GM19023 (cell line): Measurements from ENCODE around the gene ONECUT2.

Source experiments
- ATAC-seq: cut with Tn5 transposase; IDR thresholded peaks from one replicate; pipeline ENCODE4 v1.9.1; 2021; ENCODE audit warnings: mild to moderate bottlenecking, moderate library complexity; ENCODE audit not compliant: unreplicated experiment

The ONECUT2 gene

GRCh38 chr18:57431002-57431382 is 4.2 kb upstream of the ONECUT2 start:
- ATAC-seq, result no peak

DNA sequence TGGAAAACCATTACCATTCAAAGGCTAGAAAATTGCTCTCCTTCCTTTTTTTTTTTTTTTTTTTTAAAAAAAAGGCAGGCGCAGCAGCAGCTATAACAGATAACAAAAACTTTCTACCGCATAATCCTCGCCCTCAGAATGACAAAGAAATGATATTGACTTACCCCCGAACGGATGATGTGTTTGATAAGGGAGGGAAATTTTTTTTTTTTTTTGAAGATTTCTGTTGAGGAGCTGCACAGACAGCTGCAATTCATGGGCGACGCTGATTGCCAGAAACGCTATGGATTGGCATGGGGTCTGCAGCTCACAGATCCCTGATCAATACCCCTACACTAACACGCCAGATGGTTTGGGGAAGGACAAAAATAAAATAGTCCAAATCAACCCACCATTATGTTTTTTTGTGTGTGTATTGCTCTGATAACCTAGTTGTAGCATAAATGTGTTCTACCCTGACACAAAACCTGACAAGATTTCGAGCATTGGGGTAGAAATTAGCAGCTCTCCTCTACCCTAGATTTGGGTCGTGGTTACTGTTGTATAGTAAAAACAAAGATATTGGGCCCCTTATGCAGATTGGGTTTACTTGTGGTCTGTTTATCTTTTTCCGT is 3.6 kb upstream of the ONECUT2 start:
- ATAC-seq, result no peak

- no peak for ATAC-seq
Observed at GRCh38 chr18:57432140-57432539, 3.0 kb upstream of the ONECUT2 start.

GRCh38 chr18:57432751-57433400 is 2.3 kb upstream of the ONECUT2 start:
- no peak for ATAC-seq

DNA sequence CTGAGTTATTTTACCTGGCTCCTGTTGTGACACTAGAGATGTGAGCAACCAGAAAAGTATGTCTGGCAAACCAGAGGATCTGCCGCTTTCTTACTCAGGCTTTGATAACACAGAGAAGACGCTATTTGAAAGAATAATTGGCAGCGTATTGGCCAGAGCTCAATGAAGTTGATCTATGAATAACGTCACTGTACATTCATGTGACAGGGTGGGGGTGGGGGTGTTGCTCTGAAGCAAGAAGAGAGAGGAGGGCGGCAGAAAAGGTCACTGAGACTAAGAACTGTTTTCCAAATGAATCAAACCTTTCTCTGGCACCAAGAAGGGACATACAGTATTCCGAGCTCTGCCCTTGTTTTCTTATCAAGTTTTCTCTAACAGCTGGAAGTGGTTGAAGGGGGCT is 1.7 kb upstream of the ONECUT2 start:
- ATAC-seq, result no peak

GRCh38 chr18:57433934-57434535 is 1.1 kb upstream of the ONECUT2 start:
- no peak for ATAC-seq

GRCh38 chr18:57435846-57436190 is 644 bp downstream of the ONECUT2 start:
- ATAC-seq, result no peak

GRCh38 chr18:57436191-57436964 is 1.2 kb downstream of the ONECUT2 start:
- no peak for ATAC-seq

GRCh38 chr18:57436965-57437333 is 1.8 kb downstream of the ONECUT2 start:
- no peak for ATAC-seq

GRCh38 chr18:57437402-57437765 is 2.2 kb downstream of the ONECUT2 start:
- ATAC-seq, result no peak

GRCh38 chr18:57437766-57438671 is 2.8 kb downstream of the ONECUT2 start:
- no peak for ATAC-seq

DNA sequence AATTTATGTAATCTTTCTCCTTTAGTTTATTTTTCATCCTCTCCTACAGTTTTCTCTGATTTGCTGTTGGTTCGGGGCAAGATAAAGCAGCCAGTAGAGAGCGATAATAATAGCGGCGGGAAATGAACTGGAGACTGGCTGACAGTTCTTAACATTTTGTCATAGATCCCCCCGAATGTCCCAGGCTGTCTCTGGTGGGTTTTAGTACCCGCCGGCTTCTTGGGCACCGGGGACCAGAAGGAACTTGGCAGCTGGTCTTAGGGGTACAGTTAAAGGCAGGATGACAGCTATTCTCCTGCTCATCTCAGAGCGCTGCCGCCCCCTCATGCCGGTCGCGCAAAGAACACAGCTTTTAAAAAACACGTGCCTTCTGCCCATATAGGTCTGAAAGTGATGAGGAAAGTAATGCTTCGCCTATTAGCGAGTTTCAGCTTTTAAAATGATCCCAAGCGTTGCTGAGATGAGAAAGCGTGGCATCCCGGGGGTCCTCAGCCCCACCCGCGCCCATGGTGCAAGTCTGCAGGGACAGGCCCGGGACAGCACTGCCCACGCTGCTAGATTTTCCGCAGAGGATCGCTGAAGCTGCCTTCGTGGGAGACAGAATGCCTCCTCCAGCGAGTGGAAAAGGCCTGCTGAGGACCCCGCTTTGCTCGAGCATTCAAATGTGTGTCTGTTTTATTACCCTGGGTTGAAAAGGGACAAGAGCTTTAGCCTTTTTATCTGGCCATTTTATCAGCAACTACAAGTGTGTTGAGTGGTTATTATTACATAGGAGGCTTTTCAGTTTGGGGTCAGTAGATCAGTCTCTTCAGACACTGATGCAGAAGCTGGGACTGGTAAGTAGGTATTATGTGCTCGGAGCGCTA is 3.8 kb downstream of the ONECUT2 start:
- ATAC-seq, result no peak

DNA sequence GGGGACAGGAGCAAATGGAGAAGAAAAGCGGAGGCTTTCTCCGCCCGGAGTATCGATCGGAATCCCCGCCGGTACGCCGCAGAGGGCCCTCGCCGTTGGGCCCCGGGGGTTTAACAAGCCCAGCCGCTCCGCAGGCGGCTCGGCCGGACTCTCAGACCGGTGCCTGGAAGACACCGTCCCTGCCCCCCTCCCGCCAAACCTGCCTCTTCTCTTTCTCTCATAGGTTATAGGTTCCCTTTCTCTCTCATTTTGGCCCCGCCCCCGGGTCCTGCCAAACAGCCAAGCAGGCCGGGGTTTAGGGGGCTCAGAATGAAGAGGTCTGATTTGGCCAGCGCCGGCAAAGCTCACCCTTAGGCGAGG is 4.4 kb downstream of the ONECUT2 start:
- no peak for ATAC-seq

- ATAC-seq, result no peak
Observed at GRCh38 chr18:57439985-57440330, 4.8 kb downstream of the ONECUT2 start.

DNA sequence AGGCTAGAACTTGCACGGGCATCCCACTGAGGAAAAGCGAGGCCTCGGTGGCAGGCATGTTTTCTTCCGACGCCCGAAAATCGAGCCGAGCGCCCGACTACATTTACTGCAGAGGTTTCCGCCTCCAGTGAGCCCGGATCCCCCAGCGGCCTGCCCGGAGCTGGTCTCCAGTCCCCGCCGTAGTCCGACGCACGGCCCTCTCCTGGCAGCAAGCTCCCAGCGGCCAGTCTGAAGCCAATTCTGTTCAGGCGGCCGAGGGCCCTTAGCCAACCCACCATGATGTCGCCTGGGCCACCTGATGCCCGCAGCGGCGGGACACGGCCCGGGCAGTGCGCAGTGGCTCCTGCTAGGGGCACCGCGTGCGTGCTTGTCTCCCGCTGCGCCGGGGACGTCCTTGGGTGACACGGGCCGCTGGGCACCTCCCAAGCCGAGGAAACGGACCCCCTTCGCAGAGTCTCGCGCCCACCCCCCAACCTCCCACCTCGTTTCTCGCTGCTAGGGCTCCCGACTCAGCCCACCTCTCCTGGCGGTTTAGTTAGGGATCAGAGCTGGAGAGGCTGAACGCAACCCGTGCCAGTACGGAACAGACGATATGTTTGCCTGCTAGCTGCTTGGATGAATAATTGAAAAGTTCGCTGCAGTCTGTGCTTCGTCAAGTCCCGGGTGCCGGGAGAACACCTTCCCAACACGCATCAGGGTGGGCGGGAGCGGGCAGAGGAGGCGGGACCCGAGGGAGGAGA is 5.3 kb downstream of the ONECUT2 start:
- no peak for ATAC-seq

- ATAC-seq, result no peak
Observed at GRCh38 chr18:57441071-57441794, 6.1 kb downstream of the ONECUT2 start.

- ATAC-seq, result no peak
Observed at GRCh38 chr18:57443247-57443646, 8.1 kb downstream of the ONECUT2 start.

DNA sequence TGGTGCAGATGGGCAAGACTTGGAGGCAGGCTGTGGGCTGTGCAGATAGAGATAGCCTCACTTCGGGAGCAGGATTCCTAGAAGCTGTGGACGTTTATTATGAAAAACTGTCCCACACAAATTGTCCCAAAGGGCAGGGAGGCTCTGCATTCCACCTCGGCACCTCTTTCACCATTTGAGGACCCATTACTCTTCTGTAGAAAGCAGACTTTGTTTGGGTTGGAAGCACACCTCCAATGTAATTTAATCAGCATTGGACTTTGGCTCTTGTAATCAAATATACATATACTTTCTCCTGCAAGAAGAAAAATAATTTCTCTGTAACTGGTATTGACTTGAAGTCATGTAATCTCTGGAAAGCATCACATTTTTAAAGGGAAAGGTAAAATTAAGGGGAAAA is 8.5 kb downstream of the ONECUT2 start:
- ATAC-seq, result no peak

DNA sequence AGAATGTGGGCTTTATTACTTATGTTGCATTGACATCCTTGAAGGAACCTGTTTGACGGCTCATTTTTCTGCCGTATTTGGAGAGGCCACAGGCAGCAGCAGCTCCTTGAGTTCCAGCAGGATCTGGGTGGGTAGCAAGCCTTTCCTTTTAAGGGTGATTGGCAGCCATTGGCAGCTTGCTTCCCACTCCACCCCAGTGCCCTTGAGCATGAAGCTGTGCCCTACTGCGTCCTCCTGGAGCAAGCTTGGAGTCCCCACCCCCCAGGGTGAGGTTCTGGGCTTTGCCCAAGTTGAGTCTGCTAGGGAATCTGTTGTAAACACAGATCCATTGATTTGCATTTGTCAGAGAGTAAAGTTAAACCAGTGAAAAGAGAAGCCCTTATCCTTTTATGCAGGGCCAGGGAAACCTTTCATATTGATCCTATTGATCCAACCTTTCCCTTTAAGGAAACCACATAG is 9.2 kb downstream of the ONECUT2 start:
- no peak for ATAC-seq
